Aorta (tissue), 5 donors: Measurements from ENCODE around the gene OR52B6. TPM values are rescaled to one million over a fixed set of nuclear protein-coding genes. Genes with fewer than 3 reads are reported as not detected.
A peak's percentile ranks its signal among the peaks of the same experiment; 100 is the strongest.
"Not testable (repeated sequence)": the region's sequence is repeated elsewhere in the genome, so short reads cannot be mapped to it uniquely, and the experiment has no call there.

Experiments used
- ATAC-seq: fragments of 200-7000 bp; cut with Tn5 transposase; one replicate; pipeline ENCODE4 v1.9.1; 2022; ENCODE audit warnings: moderate library complexity; ENCODE audit not compliant: low FRiP score
- DNase-seq, 2 donors: peaks; one replicate each; pipeline ENCODE4 v3.0.0-alpha.2; 2020
- H3K27ac ChIP-seq, 2 donors: one replicate each; pipeline ENCODE4 v1.5.1; 2013; ENCODE audit warnings: low read length in 2 of 2, mild to moderate bottlenecking in 2 of 2, moderate library complexity in 2 of 2, control low read depth in 1 of 2, inconsistent platforms in 1 of 2, low read depth in 1 of 2
- H3K27me3 ChIP-seq, 2 donors: one replicate each; pipeline ENCODE4 v1.6.1; 2013; ENCODE audit warnings: control low read depth in 1 of 2, low read length in 1 of 2, mild to moderate bottlenecking in 1 of 2, moderate library complexity in 1 of 2; ENCODE audit not compliant: insufficient read depth in 2 of 2, control insufficient read depth in 1 of 2
- H3K36me3 ChIP-seq, 2 donors: one replicate each; pipeline ENCODE4 v1.6.1; 2013; ENCODE audit warnings: control low read depth in 1 of 2, low read length in 1 of 2, mild to moderate bottlenecking in 1 of 2; ENCODE audit not compliant: insufficient read depth in 2 of 2, control insufficient read depth in 1 of 2
- H3K4me1 ChIP-seq, 2 donors: one replicate each; pipeline ENCODE4 v1.6.1; 2013; ENCODE audit warnings: low read length in 2 of 2, control low read depth in 1 of 2, mild to moderate bottlenecking in 1 of 2, moderate library complexity in 1 of 2; ENCODE audit not compliant: insufficient read depth in 2 of 2, control insufficient read depth in 1 of 2
- H3K4me3 ChIP-seq, 2 donors: one replicate each; pipeline ENCODE4 v1.5.1; 2013; ENCODE audit warnings: low read length in 2 of 2, control low read depth in 1 of 2, mild to moderate bottlenecking in 1 of 2
- H3K9me3 ChIP-seq: one replicate; pipeline ENCODE4 v1.6.1; 2013; ENCODE audit warnings: mild to moderate bottlenecking, low read length; ENCODE audit not compliant: control insufficient read depth
- WGBS, 2 donors: extraction: QIAGEN DNeasy Blood & Tissue Kit; methylation state at CpG; one replicate each; pipeline ENCODE4 v1.1.7; 2013; 5-methylcytosine and 5-hydroxymethylcytosine counted together
- intact Hi-C, 2 donors: fragments of 100-400 bp; cut with DNase I; formaldehyde crosslinking; loops; one replicate each; pipeline versions ENCODE4 v1.14.2 to v1.15.0; 2022
- polyA plus RNA-seq, 2 donors: library from polyadenylated mRNA; stranded (reverse); fragments of 200-250 nt; gene quantifications; one replicate each; pipeline ENCODE4 v1.2.3, GENCODE V29; 2013
- total RNA-seq, 2 donors: library from RNA; stranded (reverse); fragmentation: NEBNext Ultra II Directional; extraction: Animal tissue kit (Norgen Biotek cat#: 25700); gene quantifications; one replicate each; pipeline ENCODE4 v1.2.1, GENCODE V29; 2021
- donor health status: healthy with polysubstance abuse.
- donor health status: Bipolar disorder and iron deficiency.
- donor health status: DM: no; HTN: no; CAD: no.
- donor health status: DM: no; HTN: no; CAD: no.
- donor health status: DM: yes; HTN: yes; CAD: no.

Gene OR52B6
- total and polyA plus RNA-seq, 4 donors: not detected

DNA sequence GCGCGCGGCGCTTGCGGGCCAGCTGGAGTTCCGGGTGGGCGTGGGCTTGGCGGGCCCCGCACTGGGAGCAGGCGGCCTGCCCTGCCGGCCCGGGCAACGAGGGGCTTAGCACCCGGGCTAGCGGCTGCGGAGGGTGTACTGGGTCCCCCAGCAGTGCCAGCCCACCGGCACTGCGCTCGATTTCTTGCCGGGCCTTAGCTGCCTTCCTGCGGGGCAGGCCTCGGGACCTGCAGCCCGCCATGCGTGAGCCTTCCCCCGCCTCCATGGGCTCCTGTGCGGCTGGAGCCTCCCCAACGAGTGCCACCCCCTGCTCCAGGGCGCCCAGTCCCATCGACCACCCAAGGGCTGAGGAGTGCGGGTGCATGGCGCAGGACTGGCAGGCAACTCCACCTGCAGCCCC is 9.2 kb downstream of the OR52B6 start:
- intact Hi-C loops: not testable (repeated sequence)

DNA sequence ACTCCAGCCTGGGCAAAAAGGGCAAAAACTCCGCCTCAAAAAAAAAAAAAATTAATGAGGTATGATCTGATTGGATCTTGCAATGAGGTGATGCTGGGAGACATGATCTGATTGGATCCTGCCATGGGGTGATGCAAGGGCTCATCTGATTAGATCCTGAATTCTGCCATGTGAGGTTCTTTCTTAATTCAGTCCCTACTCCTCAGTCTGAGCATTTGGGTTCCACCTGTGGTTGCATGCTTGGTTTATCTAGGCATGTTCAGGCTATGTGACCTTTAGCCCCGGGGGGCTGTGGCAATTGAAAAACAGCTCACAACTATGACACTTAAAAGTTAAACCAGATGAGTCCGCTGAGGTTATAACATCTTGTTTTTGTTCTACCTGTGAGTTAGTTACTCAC is 10.9 kb downstream of the OR52B6 start:
- Histone ChIP-seq H3K27ac (no peak overlapping the region), H3K4me3 (no peak overlapping the region), H3K4me1 (no peaks in the 10 kb centered on the region), H3K9me3 (no peaks in the 10 kb centered on the region), H3K27me3 (no peaks in the 10 kb centered on the region), H3K36me3 (no peaks in the 10 kb centered on the region)
- intact Hi-C loops: no loop called here
- DNase-seq (no peak), ATAC-seq (no peak)
- 67 to 71% methylated on average over 3 of the region's 3 CpGs for WGBS, 2 donors

More for the DNA sequence above, 9.2 kb downstream of the OR52B6 start:
- H3K27me3 ChIP-seq, H3K4me1 ChIP-seq, H3K36me3 ChIP-seq, H3K27ac ChIP-seq, H3K9me3 ChIP-seq, DNase-seq, H3K4me3 ChIP-seq, ATAC-seq: not testable (repeated sequence)
- 93 to 98% methylated on average over 31 of the region's 31 CpGs for WGBS, 2 donors

DNA sequence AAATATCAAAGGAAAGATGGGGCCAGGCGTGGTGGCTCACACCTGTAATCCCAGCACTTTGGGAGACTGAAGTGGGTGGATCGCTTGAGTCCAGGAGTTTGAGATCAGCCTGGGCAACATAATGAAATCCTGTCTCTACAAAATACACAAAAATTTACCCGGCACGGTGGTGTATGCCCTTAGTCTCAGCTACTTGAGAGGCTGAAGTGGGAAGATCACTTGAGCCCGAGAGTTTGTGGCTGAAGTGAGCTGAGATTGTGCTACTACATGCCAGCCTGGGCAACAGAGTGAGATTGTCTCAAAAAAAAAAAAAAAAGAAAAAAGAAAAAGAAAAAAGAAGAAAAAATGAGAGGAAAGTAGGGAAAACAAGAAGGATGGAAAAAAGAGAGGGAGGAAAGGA is 11.9 kb downstream of the OR52B6 start:
- ATAC-seq (no peak), DNase-seq (no peak)
- H3K27me3 ChIP-seq: no peaks in the 10 kb centered on the region
- H3K9me3 ChIP-seq: no peaks in the 10 kb centered on the region
- no peak overlapping the region for H3K27ac ChIP-seq
- no peaks in the 10 kb centered on the region for H3K36me3 ChIP-seq
- 77 to 83% methylated on average over 5 of the region's 5 CpGs for WGBS, 2 donors
- intact Hi-C loops: no loop called here
- H3K4me3 ChIP-seq: no peak overlapping the region
- H3K4me1 ChIP-seq: no peaks in the 10 kb centered on the region

DNA sequence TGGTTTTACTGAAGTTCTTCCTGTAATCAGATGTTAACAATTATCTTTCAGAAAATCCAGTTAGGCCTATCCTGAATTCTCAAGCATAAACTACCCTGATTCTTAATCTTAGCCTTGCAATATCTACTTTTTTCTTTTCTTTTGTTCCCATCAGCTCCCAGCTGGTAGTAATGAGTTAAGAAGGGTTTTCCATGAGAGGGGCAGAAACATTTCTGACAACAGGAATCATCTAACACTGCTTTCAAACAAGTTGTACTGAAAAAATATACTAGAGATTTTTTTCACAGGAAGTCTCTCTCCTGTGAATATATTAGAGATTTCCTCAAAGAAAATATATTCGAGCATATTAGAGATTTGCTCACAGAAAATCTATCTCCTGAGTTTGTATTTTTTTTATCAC is 12.5 kb downstream of the OR52B6 start:
- intact Hi-C loops: no loop called here
- no peak for ATAC-seq
- no peak overlapping the region for H3K27ac ChIP-seq
- no peak overlapping the region for H3K4me3 ChIP-seq
- 31 to 40% methylated on average over 1 of the region's 1 CpG for WGBS, 2 donors
- no peaks in the 10 kb centered on the region for H3K9me3 ChIP-seq
- no peaks in the 10 kb centered on the region for H3K4me1 ChIP-seq
- DNase-seq: no peak
- no peaks in the 10 kb centered on the region for H3K27me3 ChIP-seq
- H3K36me3 ChIP-seq: no peaks in the 10 kb centered on the region

DNA sequence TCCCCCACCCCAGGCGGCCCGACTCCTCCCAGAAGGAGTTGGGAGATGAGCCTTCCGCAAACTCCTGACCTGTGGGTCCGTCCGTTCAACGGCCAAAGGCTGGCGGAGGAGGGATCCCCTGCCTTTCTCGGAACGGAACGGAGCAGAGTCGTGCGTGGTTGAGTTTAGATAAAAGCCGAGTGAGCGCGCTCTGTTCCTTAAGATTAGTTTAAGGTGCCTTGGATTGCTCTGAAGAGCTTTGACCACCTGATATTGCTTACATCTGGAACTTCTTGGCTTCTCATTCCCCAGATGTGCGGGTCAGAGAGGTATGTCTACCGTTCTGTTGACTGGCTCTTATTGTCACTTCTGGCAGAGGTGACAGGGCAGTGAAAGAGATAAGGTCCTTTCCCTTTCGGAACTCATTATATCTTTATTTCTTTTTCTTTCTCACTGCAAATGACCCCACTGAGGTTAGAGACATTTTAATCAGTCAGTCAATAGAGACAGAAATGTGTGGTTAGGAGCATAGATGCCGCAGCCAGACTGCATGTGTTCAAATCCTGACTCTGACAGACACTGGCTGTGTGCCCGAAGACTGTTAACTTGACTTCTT is 16.0 kb downstream of the OR52B6 start, which contains the start of gene TRIM6:
Gene TRIM6, plus strand, starts transcription at position 31 of the 595 bp plus-strand sequence. Its CDS starts 261 bp downstream, at position 292.
- Histone ChIP-seq H3K9me3 (no peaks in the 10 kb centered on the region), H3K4me1 (no peaks in the 10 kb centered on the region), H3K27ac (peak within 1 kb of the TSS; percentile 57 to 58), H3K4me3 (peak within 1 kb of the TSS; percentile 90 to 98), H3K27me3 (no peaks in the 10 kb centered on the region), H3K36me3 (no peaks in the 10 kb centered on the region)
- ATAC-seq (peak; percentile 76), DNase-seq (peak; percentile 64 to 81)
- 2 to 5% methylated on average over 18 to 20 of the region's 20 CpGs for WGBS, 2 donors
- intact Hi-C loops: no loop called here

DNA sequence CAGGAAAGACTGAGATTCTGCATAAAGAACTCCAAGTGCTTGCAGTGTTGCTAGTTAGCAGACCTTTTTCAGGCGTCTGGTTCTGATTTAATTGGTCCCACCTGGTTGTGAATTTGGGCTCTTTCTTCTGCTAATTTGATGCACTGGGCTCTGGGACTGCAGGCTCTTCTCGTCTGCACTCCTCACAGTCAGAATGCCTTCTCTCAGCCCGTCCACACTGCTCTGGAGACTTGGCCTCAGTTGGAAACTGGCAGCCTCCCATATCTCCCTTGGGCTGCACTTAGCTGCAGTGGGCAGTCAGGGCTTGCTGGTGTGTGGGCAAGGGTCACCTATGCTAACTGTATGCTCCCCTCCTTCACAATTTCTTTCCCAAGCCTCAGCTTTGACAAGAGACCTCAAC is 17.3 kb downstream of the OR52B6 start:
- H3K27ac ChIP-seq: peak overlapping the region in 1 of 2 donors; percentile 25
- H3K4me3 ChIP-seq: peak overlapping the region in 1 of 2 donors; percentile 9
- DNase-seq: no peak
- no peaks in the 10 kb centered on the region for H3K9me3 ChIP-seq
- no peak for ATAC-seq
- intact Hi-C loops: no loop called here
- H3K36me3 ChIP-seq: no peaks in the 10 kb centered on the region
- WGBS, 2 donors: 13% methylated on average over 3 of the region's 3 CpGs
- H3K4me1 ChIP-seq: no peaks in the 10 kb centered on the region
- H3K27me3 ChIP-seq: no peaks in the 10 kb centered on the region

DNA sequence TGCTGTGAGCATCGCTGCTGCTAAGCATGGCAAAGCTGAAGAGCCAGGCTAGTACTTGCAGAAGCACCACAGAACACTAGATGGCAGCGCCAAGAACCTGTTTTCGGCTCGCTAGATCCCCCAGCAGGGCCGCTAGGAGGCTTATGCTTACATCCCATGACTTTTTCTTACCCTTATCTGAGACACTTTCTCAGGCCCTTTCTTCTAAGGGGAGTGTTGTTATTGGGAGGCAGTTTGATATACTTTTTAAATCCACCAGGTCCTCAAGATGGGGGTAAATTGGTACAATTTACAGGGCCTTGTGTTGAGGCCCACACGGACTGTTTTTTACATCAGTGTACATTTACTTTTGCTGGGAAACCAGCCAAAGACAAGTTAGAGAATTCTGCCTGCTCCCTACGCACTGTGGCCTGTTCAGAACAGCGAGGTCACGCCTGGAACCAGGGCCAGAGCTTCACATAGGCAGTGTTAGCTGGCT is 19.7 kb downstream of the OR52B6 start:
- peak; percentile 84 to 86 for DNase-seq
- ATAC-seq: peak; percentile 89
- WGBS, 2 donors: 9 to 12% methylated on average over 9 of the region's 9 CpGs
- H3K27ac ChIP-seq: peak overlapping the region; percentile 16 to 43
- no peaks in the 10 kb centered on the region for H3K36me3 ChIP-seq
- no peaks in the 10 kb centered on the region for H3K27me3 ChIP-seq
- no peaks in the 10 kb centered on the region for H3K4me1 ChIP-seq
- no peaks in the 10 kb centered on the region for H3K9me3 ChIP-seq
- intact Hi-C loops: loop anchor here (2.0 to 5.0 kb wide), 3 partner anchors 84 to 207 kb away; partner anchors contain the start of genes OR52N2 (in 1 of the 2) and TRIM5 (in 1 of the 2)
- no peak overlapping the region for H3K4me3 ChIP-seq

DNA sequence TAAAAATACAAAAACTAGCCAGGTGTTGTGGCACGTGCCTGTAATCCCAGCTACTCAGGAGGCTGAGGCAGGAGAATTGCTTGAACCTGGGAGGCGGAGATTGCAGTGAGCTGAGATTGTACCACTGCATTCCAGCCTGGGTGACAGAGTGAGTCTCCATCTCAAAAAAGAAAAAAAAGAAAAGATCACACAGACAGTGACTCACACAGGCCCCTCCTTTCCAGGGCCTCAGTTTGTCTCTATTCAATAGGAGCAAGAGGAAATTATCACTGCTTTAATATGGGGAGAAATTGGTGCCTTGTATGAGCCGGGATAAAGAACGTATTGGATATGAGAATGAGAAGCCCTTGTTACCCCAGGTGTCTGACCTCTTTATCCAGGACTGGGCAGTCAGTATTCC is 22.1 kb downstream of the OR52B6 start:
- not testable (repeated sequence) for H3K27me3 ChIP-seq, H3K36me3 ChIP-seq, H3K27ac ChIP-seq, H3K9me3 ChIP-seq, ATAC-seq, H3K4me1 ChIP-seq, H3K4me3 ChIP-seq, DNase-seq
- intact Hi-C loops: loop anchor here (5.0 kb wide), 2 partner anchors 90 to 205 kb away; partner anchors contain the start of gene OR52N2 (in 1 of the 2)
- 96 to 97% methylated on average over 4 of the region's 4 CpGs for WGBS, 2 donors

DNA sequence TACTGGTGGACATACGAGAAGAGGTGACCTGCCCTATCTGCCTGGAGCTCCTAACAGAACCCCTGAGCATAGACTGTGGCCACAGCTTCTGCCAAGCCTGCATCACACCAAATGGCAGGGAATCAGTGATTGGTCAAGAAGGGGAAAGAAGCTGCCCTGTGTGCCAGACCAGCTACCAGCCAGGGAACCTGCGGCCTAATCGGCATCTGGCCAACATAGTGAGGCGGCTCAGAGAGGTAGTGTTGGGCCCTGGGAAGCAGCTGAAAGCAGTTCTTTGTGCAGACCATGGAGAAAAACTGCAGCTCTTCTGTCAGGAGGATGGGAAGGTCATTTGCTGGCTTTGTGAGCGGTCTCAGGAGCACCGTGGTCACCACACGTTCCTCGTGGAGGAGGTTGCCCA is 22.6 kb downstream of the OR52B6 start:
- no peaks in the 10 kb centered on the region for H3K4me1 ChIP-seq
- H3K9me3 ChIP-seq: no peaks in the 10 kb centered on the region
- no peaks in the 10 kb centered on the region for H3K27me3 ChIP-seq
- DNase-seq (no peak), ATAC-seq (no peak)
- H3K27ac ChIP-seq: no peak overlapping the region
- H3K36me3 ChIP-seq: no peaks in the 10 kb centered on the region
- H3K4me3 ChIP-seq: no peak overlapping the region
- 92 to 93% methylated on average over 8 of the region's 8 CpGs for WGBS, 2 donors
- intact Hi-C loops: loop anchor here (5.0 kb wide), 2 partner anchors 89 to 204 kb away; partner anchors contain the start of gene OR52N2 (in 1 of the 2)
